ENCODE results near the gene MYZAP. TPM values are rescaled to one million over a fixed set of nuclear protein-coding genes. Genes with fewer than 3 reads are reported as not detected.

MYZAP gene
- total and polyA plus RNA-seq, 2 experiments from 2014 or later = 1.0 to 1.5 TPM

GRCh38 chr15:57657619-57658018, 65.9 kb downstream of the MYZAP start (continued):
- TF ChIP-seq ZNF462 (CRISPR knock-in tag; IDR thresholded peaks at IDR 0.05) = no peak

- H3K27ac Mint-ChIP-seq = no peak overlapping the region
- Histone ChIP-seq H4K20me1 (replicated peaks; ENCODE audit: insufficient read depth) (no peaks in the 10 kb centered on the region), H3K4me1 (ENCODE audit: insufficient read depth) (no peaks in the 10 kb centered on the region), H2AFZ (no peak overlapping the region), H3F3A (replicated peaks; ENCODE audit: low read depth) (no peaks in the 10 kb centered on the region), H3K4me3 (no peak overlapping the region), H3K4me2 (no peak overlapping the region), H3K79me2 (replicated peaks; ENCODE audit: insufficient read depth) (no peaks in the 10 kb centered on the region), H3K27ac (ENCODE audit: low read depth) (no peak overlapping the region), H3K9me2 (ENCODE audit: insufficient read depth) (no peaks in the 10 kb centered on the region), H3K27me3 (ENCODE audit: insufficient read depth) (no peaks in the 10 kb centered on the region), H3K36me3 (ENCODE audit: insufficient read depth) (no peaks in the 10 kb centered on the region)
- H3K4me1 Mint-ChIP-seq = no peaks in the 10 kb centered on the region
- no peak for DNase-seq (ENCODE audit: low spot score)
- H3K36me3 Mint-ChIP-seq (ENCODE audit: low read depth) = no peaks in the 10 kb centered on the region
- no peak for TF ChIP-seq NANOG (IDR thresholded peaks at IDR 0.05; ENCODE audit: borderline replicate concordance)
- TF ChIP-seq CTCF (conservative IDR thresholded peaks at IDR 0.05; ENCODE audit: low read depth in 2 of 2) = no peak
- TF ChIP-seq CREB1 (CRISPR knock-in tag; IDR thresholded peaks at IDR 0.05; ENCODE audit: low read depth) = no peak
- no peak for TF ChIP-seq ZNF462 (CRISPR knock-in tag; IDR thresholded peaks at IDR 0.05)
- ATAC-seq = no peak
- H3K27me3 Mint-ChIP-seq (ENCODE audit: insufficient read depth, low read depth, poor library complexity) = no peaks in the 10 kb centered on the region
- H3K9me3 Mint-ChIP-seq = no peaks in the 10 kb centered on the region
- H3K4me3 Mint-ChIP-seq = no peak overlapping the region
Observed at GRCh38 chr15:57662091-57662744, 70.5 kb downstream of the MYZAP start.
